HG02943 (cell line): ENCODE measurements around the gene CCL3.

Experiments used
- ATAC-seq: cut with Tn5 transposase; IDR thresholded peaks from one replicate; pipeline ENCODE4 v1.9.1; 2021; ENCODE audit warnings: mild to moderate bottlenecking, low read depth, moderate library complexity; ENCODE audit not compliant: unreplicated experiment

CCL3 gene

GRCh38 chr17:36055921-36056520 is 33.9 kb downstream of the CCL3 start:
- no peak for ATAC-seq

GRCh38 chr17:36055171-36055570 is 34.8 kb downstream of the CCL3 start:
- ATAC-seq: no peak

GRCh38 chr17:36049643-36050042 is 40.3 kb downstream of the CCL3 start:
- no peak for ATAC-seq

- ATAC-seq: no peak
These were observed 41.9 kb downstream of the CCL3 start for GRCh38 chr17:36048066-36048465.
